ENCODE measurements around the gene SRPX2. TPM values are rescaled to one million over a fixed set of nuclear protein-coding genes. Genes with fewer than 3 reads are reported as not detected.

The SRPX2 gene
- total and polyA plus RNA-seq, 2 of the 13 experiments (the other 11 are each of a cell fraction or from before 2014, with no cell fraction given), result 1.5 to 6.7 TPM

- ChIA-PET CTCF (ENCODE audit: low intra/inter-chr PET ratio, low total read pairs) (no interaction called here), POLR2A (interaction anchor here (5.1 kb wide), 1 partner anchor 8 kb away, joined by 67 read pairs; the partner anchor contains the start of gene TSPAN6)
- Histone ChIP-seq H3K4me2 (ENCODE audit: low read depth, low read length) (no peak overlapping the region), H4K20me1 (ENCODE audit: insufficient read depth, low read length) (no peaks in the 10 kb centered on the region), H3K9ac (ENCODE audit: insufficient read depth, low read depth, low read length) (no peak overlapping the region), H3K27me3 (ENCODE audit: control insufficient read depth in 1 of 2, insufficient read depth in 2 of 2, low read length in 2 of 2) (no peaks in the 10 kb centered on the region), H3K27ac (ENCODE audit: extremely low read length, insufficient read depth, low read length) (no peak overlapping the region), H3K36me3 (replicated peaks in 1 of 2; ENCODE audit: control insufficient read depth in 1 of 2, insufficient read depth in 2 of 2, low read length in 2 of 2) (no peaks in the 10 kb centered on the region), H3K79me2 (ENCODE audit: insufficient read depth, low read length) (no peaks in the 10 kb centered on the region), H3K4me3 (replicated peaks in 1 of 3; ENCODE audit: insufficient read depth in 1 of 3, low read depth in 2 of 3, low read length in 3 of 3) (no peak overlapping the region), H2AFZ (ENCODE audit: low read length) (no peak overlapping the region), H3K4me1 (ENCODE audit: insufficient read depth, low read length) (peaks cover 66% of the 10 kb centered on the region), H3K9me3 (ENCODE audit: low read length) (no peaks in the 10 kb centered on the region)
- FAIRE-seq (no peak), DNase-seq (ENCODE audit: low spot score) (no peak), ATAC-seq (no peak)
- BruUV-seq (replicated peaks), result no TSS peak
- intact Hi-C loops (cut with micrococcal nuclease; ENCODE audit: unreplicated experiment), result no loop called here
- in situ Hi-C loops (cut with HindIII; ENCODE audit: extremely low pct_ligation_motif_present, low pct_unique_long_range_greater_than_20kb), result no loop called here
- WGBS (ENCODE audit: low lambda C conversion rate), result 95% methylated on average over 3 of the region's 4 CpGs
- TF ChIP-seq MLXIP (CRISPR knock-in tag; IDR thresholded peaks at IDR 0.05; ENCODE audit: borderline replicate concordance) (no peak), ZNF646 (CRISPR knock-in tag; IDR thresholded peaks at IDR 0.05) (no peak), ZMYM3 (CRISPR knock-in tag; IDR thresholded peaks at IDR 0.05) (no peak), HIVEP1 (CRISPR knock-in tag; IDR thresholded peaks at IDR 0.05) (no peak), ZNF343 (CRISPR knock-in tag; IDR thresholded peaks at IDR 0.05) (no peak), DR1 (CRISPR knock-in tag; IDR thresholded peaks at IDR 0.05) (no peak), CCDC6 (CRISPR knock-in tag; IDR thresholded peaks at IDR 0.05) (no peak), MEIS1 (CRISPR knock-in tag; IDR thresholded peaks at IDR 0.05; ENCODE audit: borderline replicate concordance) (no peak), DMTF1 (CRISPR knock-in tag; IDR thresholded peaks at IDR 0.05) (no peak), NFATC3 (CRISPR knock-in tag; IDR thresholded peaks at IDR 0.05) (no peak), SPEN (CRISPR knock-in tag; IDR thresholded peaks at IDR 0.05; ENCODE audit: low read depth) (no peak), ZNF256 (CRISPR knock-in tag; conservative IDR thresholded peaks at IDR 0.05) (no peak), PRMT3 (CRISPR knock-in tag; IDR thresholded peaks at IDR 0.05; ENCODE audit: borderline replicate concordance, low read depth) (no peak)
Measured at GRCh38 chrX:100645106-100645505, 1.1 kb downstream of the SRPX2 start.
